Prostate gland (tissue), 2 donors: Measurements from ENCODE around the gene SPECC1. TPM values are rescaled to one million over a fixed set of nuclear protein-coding genes. Genes with fewer than 3 reads are reported as not detected.

Source experiments
- DNase-seq: peaks from one replicate; pipeline ENCODE4 v3.0.0-alpha.2; 2019; ENCODE audit warnings: low spot score
- H3K27ac ChIP-seq, 2 donors: fragments of 200-600 bp; sonication (generic); 2 replicates each; pipeline ENCODE4 v1.5.1; 2017 to 2019
- H3K27me3 ChIP-seq: fragments of 200-600 bp; sonication (generic); replicated peaks from 2 replicates; pipeline ENCODE4 v1.5.1; 2019; ENCODE audit not compliant: insufficient read depth
- H3K36me3 ChIP-seq, 2 donors: fragments of 200-600 bp; sonication (generic); 1 replicate in 1 of 2; 2 replicates in 1 of 2; pipeline versions ENCODE4 v1.5.1 to v1.8.1; 2017 to 2019
- H3K4me1 ChIP-seq: fragments of 200-600 bp; sonication (generic); replicated peaks from 2 replicates; pipeline ENCODE4 v1.5.1; 2019
- H3K4me3 ChIP-seq, 2 donors: fragments of 200-600 bp; sonication (generic); 2 replicates each; pipeline ENCODE4 v1.5.1; 2017 to 2019
- H3K9me3 ChIP-seq: fragments of 200-600 bp; sonication (generic); 2 replicates; pipeline ENCODE4 v1.5.1; 2017
- CTCF ChIP-seq, 4 experiments: fragments of 200-600 bp in 2 of 4; fragments of 450-650 bp in 2 of 4; sonication (generic) in 2 of 4; IDR thresholded peaks; 1 replicate in 3 of 4; 2 replicates in 1 of 4; pipeline ENCODE4 v1.5.1; 2016 to 2019; ENCODE audit warnings: antibody characterized with exemption in 4 of 4, mild to moderate bottlenecking in 2 of 4, moderate library complexity in 2 of 4
- POLR2A ChIP-seq: fragments of 450-650 bp; IDR thresholded peaks from one replicate; pipeline ENCODE4 v1.6.1; 2016; ENCODE audit warnings: antibody characterized with exemption, mild to moderate bottlenecking
- POLR2AphosphoS5 ChIP-seq: sonication (generic); formaldehyde crosslinking; IDR thresholded peaks from one replicate; pipeline ENCODE4 v1.6.1; 2017; ENCODE audit warnings: antibody characterized with exemption
- WGBS: methylation state at CpG from one replicate; pipeline ENCODE4 v1.1.5; 2018; 5-methylcytosine and 5-hydroxymethylcytosine counted together
- intact Hi-C: fragments of 100-400 bp; cut with DNase I; formaldehyde crosslinking; loops from one replicate; pipeline ENCODE4 v1.14.2; 2022
- total RNA-seq, 2 donors: library from RNA; depleted of rRNA; stranded (reverse); fragments of >200 nt; gene quantifications; one replicate each; pipeline ENCODE4 v1.1.0, GENCODE V29; 2016

SPECC1 gene
- total RNA-seq, 2 donors from 2014 or later, result 29.7 to 85.5 TPM

GRCh38 chr17:20273741-20274500 is 264.8 kb downstream of the SPECC1 start:
- intact Hi-C loops, result no loop called here
- Histone ChIP-seq H3K27me3 (no peaks in the 10 kb centered on the region), H3K36me3 (no peaks in the 10 kb centered on the region), H3K4me1 (no peaks in the 10 kb centered on the region), H3K4me3 (no peak overlapping the region), H3K27ac (no peak overlapping the region), H3K9me3 (no peaks in the 10 kb centered on the region)
- no peak for TF ChIP-seq CTCF (IDR thresholded peaks at IDR 0.05)
- TF ChIP-seq POLR2A, result no peak
- no peak for TF ChIP-seq POLR2AphosphoS5
- 74% methylated on average over 8 of the region's 8 CpGs for WGBS
- DNase-seq, result no peak

GRCh38 chr17:20275653-20276052 is 266.5 kb downstream of the SPECC1 start:
- 96% methylated on average over 2 of the region's 2 CpGs for WGBS
- H3K27ac ChIP-seq, result no peak overlapping the region
- intact Hi-C loops, result no loop called here

GRCh38 chr17:20276421-20276820 is 267.3 kb downstream of the SPECC1 start:
- Histone ChIP-seq H3K36me3 (no peaks in the 10 kb centered on the region), H3K4me3 (no peak overlapping the region), H3K27me3 (no peaks in the 10 kb centered on the region), H3K27ac (no peak overlapping the region), H3K4me1 (no peaks in the 10 kb centered on the region), H3K9me3 (no peaks in the 10 kb centered on the region)
- TF ChIP-seq CTCF (IDR thresholded peaks at IDR 0.05) (no peak), POLR2AphosphoS5 (no peak), POLR2A (no peak)
- no peak for DNase-seq
- 70% methylated on average over 2 of the region's 2 CpGs for WGBS
- intact Hi-C loops, result no loop called here

More at GRCh38 chr17:20275653-20276052, 266.5 kb downstream of the SPECC1 start:
- DNase-seq, result no peak
- TF ChIP-seq POLR2A (no peak), CTCF (IDR thresholded peaks at IDR 0.05) (no peak), POLR2AphosphoS5 (no peak)
- H3K27me3 ChIP-seq, result no peaks in the 10 kb centered on the region
- H3K4me1 ChIP-seq, result no peaks in the 10 kb centered on the region
- no peak overlapping the region for H3K4me3 ChIP-seq
- no peaks in the 10 kb centered on the region for H3K36me3 ChIP-seq
- no peaks in the 10 kb centered on the region for H3K9me3 ChIP-seq

GRCh38 chr17:20278805-20279204 is 269.6 kb downstream of the SPECC1 start:
- 89% methylated on average over 1 of the region's 1 CpG for WGBS
- Histone ChIP-seq H3K36me3 (no peaks in the 10 kb centered on the region), H3K27ac (no peak overlapping the region), H3K4me3 (no peak overlapping the region), H3K4me1 (no peaks in the 10 kb centered on the region), H3K9me3 (no peaks in the 10 kb centered on the region), H3K27me3 (no peaks in the 10 kb centered on the region)
- intact Hi-C loops, result no loop called here
- DNase-seq, result no peak
- no peak for TF ChIP-seq POLR2AphosphoS5
- no peak for TF ChIP-seq CTCF (IDR thresholded peaks at IDR 0.05)
- no peak for TF ChIP-seq POLR2A

GRCh38 chr17:20279631-20280030 is 270.5 kb downstream of the SPECC1 start:
- intact Hi-C loops, result no loop called here
- no peaks in the 10 kb centered on the region for H3K4me1 ChIP-seq

More at GRCh38 chr17:20279631-20280030, 270.5 kb downstream of the SPECC1 start:
- no peaks in the 10 kb centered on the region for H3K36me3 ChIP-seq
- no peak for DNase-seq
- no peaks in the 10 kb centered on the region for H3K9me3 ChIP-seq
- no peak overlapping the region for H3K4me3 ChIP-seq
- TF ChIP-seq POLR2AphosphoS5, result no peak
- no peak overlapping the region for H3K27ac ChIP-seq
- H3K27me3 ChIP-seq, result no peaks in the 10 kb centered on the region
- 87% methylated on average over 3 of the region's 3 CpGs for WGBS
